Tibial nerve (tissue), 4 donors: ENCODE measurements around the gene RNF207. TPM values are rescaled to one million over a fixed set of nuclear protein-coding genes. Genes with fewer than 3 reads are reported as not detected.

ENCODE experiments used
- DNase-seq, 2 donors: peaks; one replicate each; pipeline ENCODE4 v3.0.0-alpha.2; 2019; ENCODE audit warnings: low spot score in 2 of 2
- H3K27ac ChIP-seq, 4 donors: fragments of 200-600 bp; sonication (generic) in 3 of 4; one replicate each; pipeline ENCODE4 v1.5.1; 2017 to 2019; ENCODE audit warnings: mild to moderate bottlenecking in 1 of 4
- H3K27me3 ChIP-seq, 2 donors: fragments of 200-600 bp; sonication (generic) in 1 of 2; one replicate each; pipeline versions ENCODE4 v1.5.1 to v1.6.0; 2017 to 2019
- H3K36me3 ChIP-seq, 3 donors: fragments of 200-600 bp; sonication (generic); one replicate each; pipeline ENCODE4 v1.5.1; 2018 to 2019
- H3K4me1 ChIP-seq, 4 donors: fragments of 200-600 bp; sonication (generic) in 3 of 4; one replicate each; pipeline ENCODE4 v1.5.1; 2017 to 2019
- H3K4me3 ChIP-seq, 4 donors: fragments of 200-600 bp; sonication (generic) in 3 of 4; one replicate each; pipeline ENCODE4 v1.5.1; 2017 to 2019; ENCODE audit warnings: mild to moderate bottlenecking in 1 of 4, moderate library complexity in 1 of 4
- H3K9me3 ChIP-seq, 4 donors: fragments of 200-600 bp; sonication (generic) in 3 of 4; one replicate each; pipeline ENCODE4 v1.5.1; 2017 to 2019
- EP300 ChIP-seq, 2 donors: sonication (generic); formaldehyde crosslinking; IDR thresholded peaks; one replicate each; pipeline ENCODE4 v1.6.1; 2017; ENCODE audit warnings: antibody characterized with exemption in 2 of 2, mild to moderate bottlenecking in 1 of 2
- POLR2A ChIP-seq, 2 donors: fragments of 450-650 bp; IDR thresholded peaks; one replicate each; pipeline ENCODE4 v1.6.1; 2017; ENCODE audit warnings: antibody characterized with exemption in 2 of 2, mild to moderate bottlenecking in 2 of 2, moderate library complexity in 2 of 2
- WGBS, 2 donors: methylation state at CpG; one replicate each; pipeline ENCODE4 v1.1.5; 2018; 5-methylcytosine and 5-hydroxymethylcytosine counted together
- total RNA-seq, 4 donors: library from RNA; depleted of rRNA; stranded (reverse); fragments of >200 nt; gene quantifications; one replicate each; pipeline ENCODE4 v1.1.0, GENCODE V29; 2016
- TF ChIP-seq, protein P1 (sequence below), 5 experiments: fragments of 200-600 bp in 3 of 5; fragments of 450-650 bp in 2 of 5; sonication (generic) in 3 of 5; IDR thresholded peaks; one replicate each; pipeline ENCODE4 v1.5.1; 2016 to 2019; ENCODE audit warnings: antibody characterized with exemption in 5 of 5, mild to moderate bottlenecking in 3 of 5, moderate library complexity in 2 of 5

Gene RNF207
- total RNA-seq, 4 donors from 2014 or later, result 22.3 to 128 (median 42.3) TPM

DNA sequence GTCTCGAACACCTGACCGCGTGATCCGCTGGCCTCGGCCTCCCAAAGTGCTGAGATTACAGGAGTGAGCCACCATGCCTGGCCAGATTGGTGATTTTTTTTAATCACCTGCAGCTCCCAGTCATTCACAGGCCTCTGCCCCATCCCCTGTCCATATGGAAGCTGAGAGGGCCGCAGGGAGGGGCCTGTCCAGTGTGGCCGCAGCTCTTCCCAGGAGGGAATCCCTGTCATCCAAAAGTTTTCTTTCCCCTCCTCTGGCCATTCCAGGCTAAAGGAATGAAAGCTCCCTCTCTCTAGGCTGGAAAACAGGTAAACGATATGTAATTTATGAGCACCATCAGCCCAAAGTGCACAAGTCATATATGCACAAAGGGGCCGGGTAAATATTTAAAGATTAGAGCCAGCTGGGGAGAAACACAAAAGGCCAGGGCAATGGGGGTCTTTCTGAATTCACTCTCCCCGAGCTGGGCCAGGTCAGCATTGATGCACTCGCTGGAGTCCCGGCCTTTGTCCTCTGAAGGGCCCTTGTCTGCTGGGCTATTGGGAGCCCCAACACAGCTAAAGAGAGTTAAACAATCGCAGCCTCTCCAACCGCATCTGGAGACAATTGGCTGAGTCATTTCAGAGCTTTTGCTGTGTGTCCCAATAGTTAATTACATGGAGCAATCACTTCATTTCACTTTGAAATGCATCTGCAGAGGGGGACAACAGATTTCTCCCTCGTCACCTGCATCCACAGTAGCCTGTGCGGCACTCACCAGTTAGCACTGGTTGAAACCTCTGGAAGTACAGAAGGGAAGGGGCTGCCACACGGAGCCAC lies 34.2 kb downstream of the RNF207 start:
- WGBS, 2 donors, result 62 to 66% methylated on average over 17 of the region's 17 CpGs
- DNase-seq, result no peak
- no peak for TF ChIP-seq EP300 (IDR thresholded peaks at IDR 0.05)
- no peak for TF ChIP-seq POLR2A (IDR thresholded peaks at IDR 0.05)
- TF ChIP-seq, protein P1, sequence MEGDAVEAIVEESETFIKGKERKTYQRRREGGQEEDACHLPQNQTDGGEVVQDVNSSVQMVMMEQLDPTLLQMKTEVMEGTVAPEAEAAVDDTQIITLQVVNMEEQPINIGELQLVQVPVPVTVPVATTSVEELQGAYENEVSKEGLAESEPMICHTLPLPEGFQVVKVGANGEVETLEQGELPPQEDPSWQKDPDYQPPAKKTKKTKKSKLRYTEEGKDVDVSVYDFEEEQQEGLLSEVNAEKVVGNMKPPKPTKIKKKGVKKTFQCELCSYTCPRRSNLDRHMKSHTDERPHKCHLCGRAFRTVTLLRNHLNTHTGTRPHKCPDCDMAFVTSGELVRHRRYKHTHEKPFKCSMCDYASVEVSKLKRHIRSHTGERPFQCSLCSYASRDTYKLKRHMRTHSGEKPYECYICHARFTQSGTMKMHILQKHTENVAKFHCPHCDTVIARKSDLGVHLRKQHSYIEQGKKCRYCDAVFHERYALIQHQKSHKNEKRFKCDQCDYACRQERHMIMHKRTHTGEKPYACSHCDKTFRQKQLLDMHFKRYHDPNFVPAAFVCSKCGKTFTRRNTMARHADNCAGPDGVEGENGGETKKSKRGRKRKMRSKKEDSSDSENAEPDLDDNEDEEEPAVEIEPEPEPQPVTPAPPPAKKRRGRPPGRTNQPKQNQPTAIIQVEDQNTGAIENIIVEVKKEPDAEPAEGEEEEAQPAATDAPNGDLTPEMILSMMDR (IDR thresholded peaks at IDR 0.05), result no peak
- no peaks in the 10 kb centered on the region for H3K9me3 ChIP-seq
- no peak overlapping the region for H3K4me3 ChIP-seq
- H3K4me1 ChIP-seq, result peaks cover 0 to 30% (median 13%) of the 10 kb centered on the region in 4 donors
- no peak overlapping the region for H3K27ac ChIP-seq
- peaks cover 3 to 68% of the 10 kb centered on the region in 2 donors for H3K27me3 ChIP-seq
- H3K36me3 ChIP-seq, result no peaks in the 10 kb centered on the region

DNA sequence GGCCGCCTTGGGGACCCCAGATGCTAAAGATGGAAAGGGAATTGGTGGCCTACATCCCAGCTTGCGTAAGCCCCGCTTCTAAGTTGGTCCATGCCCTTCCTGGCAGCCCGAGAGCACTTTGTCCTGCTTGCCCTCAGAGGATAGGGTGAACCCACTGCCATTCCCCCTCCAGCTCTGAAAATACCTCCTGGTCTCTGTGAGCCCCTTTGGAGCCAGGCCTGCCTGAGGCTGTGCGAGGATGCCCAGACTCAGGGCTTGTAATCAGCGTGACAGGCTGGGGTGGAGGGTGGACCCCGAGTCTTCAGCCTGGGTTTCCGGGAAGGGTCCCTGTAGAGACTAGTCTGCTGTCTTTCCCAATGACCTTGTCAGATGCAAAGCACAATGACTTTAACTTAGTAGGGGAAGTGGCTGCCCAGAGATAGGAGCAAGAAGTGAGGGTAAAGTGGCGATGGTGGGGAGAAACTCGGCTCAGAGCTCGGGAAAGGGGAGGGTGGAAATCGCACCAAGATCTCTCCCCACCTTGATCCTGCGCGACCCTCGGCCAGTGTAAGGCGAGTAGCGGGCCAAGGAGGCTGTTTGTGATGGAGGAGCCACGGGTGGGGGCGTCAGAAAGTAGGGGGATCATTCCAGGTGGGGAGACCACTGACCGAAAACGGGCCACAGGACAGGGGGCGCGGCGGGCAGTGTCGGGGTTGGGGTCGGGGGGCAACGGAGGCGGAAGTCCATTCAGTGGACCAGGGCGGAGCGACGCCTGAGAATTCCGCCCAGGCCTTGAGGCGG lies 35.4 kb downstream of the RNF207 start:
- TF ChIP-seq, protein P1 (IDR thresholded peaks at IDR 0.05), result no peak
- TF ChIP-seq POLR2A (IDR thresholded peaks at IDR 0.05), result no peak
- no peak for TF ChIP-seq EP300 (IDR thresholded peaks at IDR 0.05)
- no peak overlapping the region for H3K27ac ChIP-seq
- no peaks in the 10 kb centered on the region for H3K36me3 ChIP-seq
- no peak overlapping the region for H3K4me3 ChIP-seq
- WGBS, 2 donors, result 24 to 29% methylated on average over 33 of the region's 33 CpGs
- peaks cover 3 to 80% of the 10 kb centered on the region in 2 donors for H3K27me3 ChIP-seq
- no peak for DNase-seq
- no peaks in the 10 kb centered on the region for H3K9me3 ChIP-seq
- H3K4me1 ChIP-seq, result peaks cover 0 to 38% (median 16%) of the 10 kb centered on the region in 4 donors

DNA sequence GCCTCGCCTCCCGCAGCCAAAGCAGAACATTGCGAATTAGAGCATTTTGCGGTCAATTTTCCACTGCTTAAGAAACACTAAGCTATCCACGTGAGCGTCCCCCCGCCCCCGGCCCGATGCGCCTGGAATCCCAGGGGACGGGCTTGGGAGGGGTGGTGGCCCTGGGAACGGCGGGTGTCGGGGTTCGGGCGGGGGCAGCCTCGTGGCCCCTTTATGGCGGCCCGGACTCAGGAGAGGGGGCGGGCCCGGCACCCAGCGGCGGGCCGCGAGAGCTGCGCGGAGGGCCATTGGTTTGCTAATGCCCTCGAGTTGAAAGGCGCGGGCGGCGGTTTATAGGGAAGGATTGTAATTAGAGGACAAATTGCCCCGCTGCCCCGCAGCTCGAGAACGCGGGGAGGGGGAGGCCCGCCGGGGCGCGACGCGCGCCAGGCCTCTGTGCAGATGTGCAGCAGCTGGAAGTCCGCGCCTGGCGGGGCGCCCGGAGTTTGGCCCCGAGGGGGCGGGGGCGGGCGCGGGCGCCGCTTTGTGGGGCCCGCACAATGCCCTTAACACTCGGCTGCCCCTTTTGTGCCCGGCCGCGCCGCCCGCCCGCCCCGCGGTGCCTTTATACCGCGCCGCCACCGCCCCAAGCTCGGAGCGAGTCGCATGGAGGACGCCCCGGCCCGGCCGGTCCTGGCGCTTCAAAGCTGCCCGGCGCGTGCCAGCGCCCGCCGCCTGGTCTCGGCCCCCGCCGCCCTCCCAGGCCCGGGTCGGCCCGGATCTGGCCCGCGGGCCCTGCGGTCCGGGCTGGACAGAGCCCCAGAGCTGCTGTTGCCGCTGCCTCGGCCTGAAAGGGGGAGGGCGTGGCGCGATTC lies 36.2 kb downstream of the RNF207 start:
- peak overlapping the region in 1 of 4 donors; percentile 23 for H3K4me3 ChIP-seq
- TF ChIP-seq EP300 (IDR thresholded peaks at IDR 0.05), result no peak
- no peak for TF ChIP-seq POLR2A (IDR thresholded peaks at IDR 0.05)
- TF ChIP-seq, protein P1 (IDR thresholded peaks at IDR 0.05), result no peak
- no peak for DNase-seq
- 0 to 1% methylated on average over 30 to 33 of the region's 99 CpGs for WGBS, 2 donors
- no peak overlapping the region for H3K27ac ChIP-seq
- no peaks in the 10 kb centered on the region for H3K9me3 ChIP-seq
- H3K4me1 ChIP-seq, result peaks cover 0 to 44% (median 18%) of the 10 kb centered on the region in 4 donors
- no peaks in the 10 kb centered on the region for H3K36me3 ChIP-seq
- H3K27me3 ChIP-seq, result peaks cover 3 to 88% of the 10 kb centered on the region in 2 donors

DNA sequence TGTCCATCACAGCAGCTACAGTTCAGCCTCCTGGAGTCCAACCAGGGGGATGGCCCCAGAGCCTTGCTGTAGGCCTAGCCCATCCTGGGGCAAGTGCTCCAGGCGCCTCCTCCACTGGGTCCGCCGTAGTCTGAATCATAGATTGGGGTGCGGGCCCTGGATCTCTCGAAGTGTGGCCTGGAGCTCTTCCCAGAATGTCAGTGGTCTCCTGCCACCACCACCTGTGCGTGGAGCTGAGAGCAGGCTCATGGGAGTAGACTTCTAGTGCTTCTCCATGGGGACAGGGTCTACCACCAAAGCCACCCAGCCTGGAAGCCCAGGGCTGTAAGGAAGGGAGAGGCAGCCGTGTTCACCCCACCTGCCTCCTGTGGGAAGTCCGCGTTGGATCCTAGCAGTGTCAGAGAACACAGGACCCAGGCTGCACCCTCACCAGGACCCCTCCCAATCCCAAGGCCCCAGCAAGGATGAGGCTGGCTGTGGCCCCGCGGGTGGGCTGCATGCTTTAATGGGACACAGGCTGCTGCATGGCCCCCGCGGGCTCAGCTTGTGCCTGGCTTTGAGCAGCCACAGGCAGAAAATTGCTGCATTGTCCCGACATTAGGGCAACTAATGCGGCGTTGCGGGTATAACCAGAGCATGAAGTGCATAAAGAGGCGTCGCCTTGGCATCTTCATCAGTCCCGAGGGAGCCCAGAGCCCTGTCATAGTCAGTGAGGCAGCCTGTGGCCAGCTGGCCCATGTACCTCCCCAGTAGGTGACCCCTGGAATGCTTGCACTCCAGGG lies 37.3 kb downstream of the RNF207 start:
- no peak for DNase-seq
- H3K27ac ChIP-seq, result no peak overlapping the region
- no peaks in the 10 kb centered on the region for H3K9me3 ChIP-seq
- H3K36me3 ChIP-seq, result no peaks in the 10 kb centered on the region
- H3K4me1 ChIP-seq, result peaks cover 0 to 46% (median 18%) of the 10 kb centered on the region in 4 donors
- no peak overlapping the region for H3K4me3 ChIP-seq
- 21 to 29% methylated on average over 16 to 20 of the region's 20 CpGs for WGBS, 2 donors
- peaks cover 3 to 97% of the 10 kb centered on the region in 2 donors for H3K27me3 ChIP-seq
- TF ChIP-seq, protein P1 (IDR thresholded peaks at IDR 0.05), result no peak
- TF ChIP-seq EP300 (IDR thresholded peaks at IDR 0.05) (no peak), POLR2A (IDR thresholded peaks at IDR 0.05) (no peak)
